Gastroesophageal sphincter (tissue), 4 donors: ENCODE measurements around the gene PRR5L. TPM values are rescaled to one million over a fixed set of nuclear protein-coding genes. Genes with fewer than 3 reads are reported as not detected.

Source experiments
- ATAC-seq: fragments of 150-250 bp; one replicate; pipeline ENCODE4 v1.9.1; 2016; ENCODE audit warnings: mild to moderate bottlenecking, moderate library complexity
- H3K27ac ChIP-seq, 4 donors: fragments of 200-600 bp; sonication (generic) in 3 of 4; 1 replicate in 3 of 4; 2 replicates in 1 of 4; pipeline ENCODE4 v1.5.1; 2016 to 2019
- H3K27me3 ChIP-seq: fragments of 200-600 bp; sonication (generic); one replicate; pipeline ENCODE4 v1.5.1; 2019
- H3K36me3 ChIP-seq, 2 donors: fragments of 200-600 bp; sonication (generic); one replicate each; pipeline ENCODE4 v1.5.1; 2019; ENCODE audit warnings: control low read depth in 1 of 2
- H3K4me1 ChIP-seq, 3 donors: fragments of 200-600 bp; sonication (generic); 1 replicate in 2 of 3; 2 replicates in 1 of 3; pipeline ENCODE4 v1.5.1; 2016 to 2019; ENCODE audit warnings: control low read depth in 2 of 3
- H3K4me3 ChIP-seq, 2 donors: fragments of 200-600 bp; sonication (generic); one replicate each; pipeline ENCODE4 v1.5.1; 2019; ENCODE audit warnings: mild to moderate bottlenecking in 1 of 2, moderate library complexity in 1 of 2
- H3K9me3 ChIP-seq, 3 donors: fragments of 200-600 bp; sonication (generic); one replicate each; pipeline ENCODE4 v1.5.1; 2017 to 2019; ENCODE audit warnings: control low read depth in 2 of 3
- CTCF ChIP-seq, 4 experiments: fragments of 200-600 bp in 2 of 4; fragments of 450-650 bp in 2 of 4; sonication (generic) in 1 of 4; IDR thresholded peaks; one replicate each; pipeline ENCODE4 v1.5.1; 2017 to 2019; ENCODE audit warnings: antibody characterized with exemption in 4 of 4, mild to moderate bottlenecking in 2 of 4, moderate library complexity in 2 of 4
- EP300 ChIP-seq: sonication (generic); formaldehyde crosslinking; IDR thresholded peaks from one replicate; pipeline ENCODE4 v1.6.1; 2017; ENCODE audit warnings: antibody characterized with exemption, mild to moderate bottlenecking
- POLR2A ChIP-seq, 2 donors: fragments of 450-650 bp; IDR thresholded peaks; one replicate each; pipeline ENCODE4 v1.6.1; 2017; ENCODE audit warnings: antibody characterized with exemption in 2 of 2, mild to moderate bottlenecking in 2 of 2, moderate library complexity in 1 of 2
- POLR2AphosphoS5 ChIP-seq: sonication (generic); formaldehyde crosslinking; IDR thresholded peaks from one replicate; pipeline ENCODE4 v1.6.1; 2017; ENCODE audit warnings: antibody characterized with exemption
- WGBS, 2 donors: methylation state at CpG; one replicate each; pipeline ENCODE4 v1.1.5; 2018; ENCODE audit warnings: low coverage in 1 of 2; 5-methylcytosine and 5-hydroxymethylcytosine counted together
- total RNA-seq, 4 donors: library from RNA; depleted of rRNA; stranded (reverse); fragments of >200 nt; gene quantifications; one replicate each; pipeline ENCODE4 v1.1.0, GENCODE V29; 2016

Gene PRR5L
- total RNA-seq, 4 donors from 2014 or later: 2.8 to 9.7 (median 7.5) TPM

- H3K27ac ChIP-seq: no peak overlapping the region
- no peaks in the 10 kb centered on the region for H3K4me1 ChIP-seq
- WGBS, 2 donors: 91 to 93% methylated on average over 3 to 4 of the region's 4 CpGs
- H3K9me3 ChIP-seq: no peaks in the 10 kb centered on the region
- peaks cover 24% of the 10 kb centered on the region for H3K27me3 ChIP-seq
- TF ChIP-seq EP300 (no peak), POLR2AphosphoS5 (no peak), POLR2A (IDR thresholded peaks at IDR 0.05) (no peak), CTCF (IDR thresholded peaks at IDR 0.05) (no peak)
- H3K36me3 ChIP-seq: no peaks in the 10 kb centered on the region
- ATAC-seq: no peak
- no peak overlapping the region for H3K4me3 ChIP-seq
Measured at GRCh38 chr11:36309779-36310178, 13.7 kb downstream of the PRR5L start.

GRCh38 chr11:36311926-36312595 is 16.0 kb downstream of the PRR5L start:
- TF ChIP-seq POLR2AphosphoS5 (no peak), POLR2A (IDR thresholded peaks at IDR 0.05) (no peak), EP300 (no peak), CTCF (IDR thresholded peaks at IDR 0.05) (no peak)
- no peaks in the 10 kb centered on the region for H3K36me3 ChIP-seq
- H3K4me1 ChIP-seq: no peaks in the 10 kb centered on the region
- H3K27ac ChIP-seq: no peak overlapping the region
- ATAC-seq: no peak
- peaks cover 31% of the 10 kb centered on the region for H3K27me3 ChIP-seq
- WGBS, 2 donors: 81 to 86% methylated on average over 4 of the region's 4 CpGs
- no peaks in the 10 kb centered on the region for H3K9me3 ChIP-seq
- no peak overlapping the region for H3K4me3 ChIP-seq

- ATAC-seq: no peak
- Histone ChIP-seq H3K4me1 (no peaks in the 10 kb centered on the region), H3K27ac (no peak overlapping the region), H3K36me3 (no peaks in the 10 kb centered on the region), H3K9me3 (no peaks in the 10 kb centered on the region), H3K27me3 (peaks cover 31% of the 10 kb centered on the region), H3K4me3 (no peak overlapping the region)
- TF ChIP-seq POLR2AphosphoS5: no peak
- TF ChIP-seq CTCF (IDR thresholded peaks at IDR 0.05): no peak
- TF ChIP-seq POLR2A (IDR thresholded peaks at IDR 0.05): no peak
- no peak for TF ChIP-seq EP300
- WGBS, 2 donors: 54 to 73% methylated on average over 4 to 6 of the region's 6 CpGs
Measured at GRCh38 chr11:36312611-36313472, 16.8 kb downstream of the PRR5L start.

GRCh38 chr11:36313750-36314433 is 17.8 kb downstream of the PRR5L start:
- ATAC-seq: no peak
- no peak for TF ChIP-seq POLR2A (IDR thresholded peaks at IDR 0.05)
- TF ChIP-seq EP300: no peak
- TF ChIP-seq CTCF (IDR thresholded peaks at IDR 0.05): no peak
- no peak for TF ChIP-seq POLR2AphosphoS5
- WGBS, 2 donors: 58 to 59% methylated on average over 3 of the region's 3 CpGs

More at GRCh38 chr11:36313750-36314433, 17.8 kb downstream of the PRR5L start:
- H3K9me3 ChIP-seq: no peaks in the 10 kb centered on the region
- no peak overlapping the region for H3K27ac ChIP-seq
- no peak overlapping the region for H3K4me3 ChIP-seq
- H3K27me3 ChIP-seq: peaks cover 31% of the 10 kb centered on the region
- no peaks in the 10 kb centered on the region for H3K4me1 ChIP-seq
- no peaks in the 10 kb centered on the region for H3K36me3 ChIP-seq
